Stomach (tissue), 9 donors: ENCODE results near the gene TRPV3. TPM values are rescaled to one million over a fixed set of nuclear protein-coding genes. Genes with fewer than 3 reads are reported as not detected.
A peak's percentile ranks its signal among the peaks of the same experiment; 100 is the strongest.

Source experiments
- DNase-seq, 2 donors: peaks; one replicate each; pipeline versions ENCODE4 v3.0.0 to v3.0.0-alpha.2; 2013 to 2019
- H3K27ac ChIP-seq, 5 donors: fragments of 200-600 bp in 4 of 5; sonication (generic) in 4 of 5; one replicate each; pipeline ENCODE4 v1.5.1; 2013 to 2019; ENCODE audit warnings: mild to moderate bottlenecking in 1 of 5, moderate library complexity in 1 of 5
- H3K27me3 ChIP-seq, 3 donors: fragments of 200-600 bp; sonication (generic); one replicate each; pipeline ENCODE4 v1.5.1; 2017 to 2019; ENCODE audit warnings: mixed run types in 1 of 3
- H3K36me3 ChIP-seq, 4 donors: fragments of 200-600 bp; sonication (generic); 1 replicate in 3 of 4; 2 replicates in 1 of 4; pipeline ENCODE4 v1.5.1; 2016 to 2019
- H3K4me1 ChIP-seq, 4 donors: fragments of 200-600 bp; sonication (generic); one replicate each; pipeline ENCODE4 v1.5.1; 2016 to 2019
- H3K4me3 ChIP-seq, 4 donors: fragments of 200-600 bp; sonication (generic) in 3 of 4; one replicate each; pipeline ENCODE4 v1.5.1; 2016 to 2019; ENCODE audit warnings: mild to moderate bottlenecking in 1 of 4
- H3K9me3 ChIP-seq, 4 donors: fragments of 200-600 bp; sonication (generic); one replicate each; pipeline ENCODE4 v1.5.1; 2016 to 2019
- EP300 ChIP-seq: sonication (generic); formaldehyde crosslinking; IDR thresholded peaks from one replicate; pipeline ENCODE4 v1.6.1; 2017; ENCODE audit warnings: antibody characterized with exemption
- POLR2A ChIP-seq, 4 donors: fragments of 450-650 bp; IDR thresholded peaks; one replicate each; pipeline ENCODE4 v1.6.1; 2016; ENCODE audit warnings: antibody characterized with exemption in 4 of 4, control low read depth in 2 of 4, mild to moderate bottlenecking in 1 of 4, moderate library complexity in 1 of 4
- POLR2AphosphoS5 ChIP-seq, 3 donors: sonication (generic); formaldehyde crosslinking; IDR thresholded peaks; one replicate each; pipeline ENCODE4 v1.6.1; 2016; ENCODE audit warnings: antibody characterized with exemption in 3 of 3
- WGBS, 5 donors: extraction: QIAGEN DNeasy Blood & Tissue Kit in 3 of 5; methylation state at CpG; one replicate each; pipeline versions ENCODE4 v1.1.5 to v1.1.7; 2013 to 2018; 5-methylcytosine and 5-hydroxymethylcytosine counted together
- intact Hi-C: fragments of 100-400 bp; cut with DNase I; formaldehyde crosslinking; loops from one replicate; pipeline ENCODE4 v1.15.1; 2023; ENCODE audit warnings: low total_unique reads
- polyA plus RNA-seq, 3 donors: library from polyadenylated mRNA; stranded (reverse); fragments of 200-250 nt; gene quantifications; one replicate each; pipeline ENCODE4 v1.2.3, GENCODE V29; 2013
- total RNA-seq, 5 donors: library from RNA; depleted of rRNA; stranded (reverse); fragments of >200 nt; gene quantifications; one replicate each; pipeline versions ENCODE4 v1.1.0 to v1.2.3, GENCODE V29; 2014 to 2016
- TF ChIP-seq, protein P1 (sequence below), 7 experiments: fragments of 450-650 bp in 4 of 7; fragments of 200-600 bp in 3 of 7; sonication (generic) in 3 of 7; IDR thresholded peaks; one replicate each; pipeline ENCODE4 v1.5.1; 2016 to 2019; ENCODE audit warnings: antibody characterized with exemption in 7 of 7, control low read depth in 2 of 7, mild to moderate bottlenecking in 1 of 7
- donor health status: healthy with polysubstance abuse.
- donor health status: Bipolar disorder and iron deficiency.
- donor health status: healthy.

Gene TRPV3
- total and polyA plus RNA-seq, 8 donors = under 0.01 to 6.7 (median 0.33) TPM; not detected in 1

- 53 to 74% (median 59%) methylated on average over 5 to 15 of the region's 15 CpGs for WGBS, 5 donors
- intact Hi-C loops = no loop called here
- Histone ChIP-seq H3K27me3 (peaks cover 0 to 53% (median 0%) of the 10 kb centered on the region in 3 donors), H3K4me3 (peak overlapping the region in 1 of 4 donors; percentile 10), H3K4me1 (peaks cover 8 to 19% (median 15%) of the 10 kb centered on the region in 4 donors), H3K36me3 (no peaks in the 10 kb centered on the region), H3K9me3 (no peaks in the 10 kb centered on the region), H3K27ac (no peak overlapping the region)
- TF ChIP-seq, protein P1, sequence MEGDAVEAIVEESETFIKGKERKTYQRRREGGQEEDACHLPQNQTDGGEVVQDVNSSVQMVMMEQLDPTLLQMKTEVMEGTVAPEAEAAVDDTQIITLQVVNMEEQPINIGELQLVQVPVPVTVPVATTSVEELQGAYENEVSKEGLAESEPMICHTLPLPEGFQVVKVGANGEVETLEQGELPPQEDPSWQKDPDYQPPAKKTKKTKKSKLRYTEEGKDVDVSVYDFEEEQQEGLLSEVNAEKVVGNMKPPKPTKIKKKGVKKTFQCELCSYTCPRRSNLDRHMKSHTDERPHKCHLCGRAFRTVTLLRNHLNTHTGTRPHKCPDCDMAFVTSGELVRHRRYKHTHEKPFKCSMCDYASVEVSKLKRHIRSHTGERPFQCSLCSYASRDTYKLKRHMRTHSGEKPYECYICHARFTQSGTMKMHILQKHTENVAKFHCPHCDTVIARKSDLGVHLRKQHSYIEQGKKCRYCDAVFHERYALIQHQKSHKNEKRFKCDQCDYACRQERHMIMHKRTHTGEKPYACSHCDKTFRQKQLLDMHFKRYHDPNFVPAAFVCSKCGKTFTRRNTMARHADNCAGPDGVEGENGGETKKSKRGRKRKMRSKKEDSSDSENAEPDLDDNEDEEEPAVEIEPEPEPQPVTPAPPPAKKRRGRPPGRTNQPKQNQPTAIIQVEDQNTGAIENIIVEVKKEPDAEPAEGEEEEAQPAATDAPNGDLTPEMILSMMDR (IDR thresholded peaks at IDR 0.05) = no peak
- no peak for TF ChIP-seq POLR2AphosphoS5 (IDR thresholded peaks at IDR 0.05)
- TF ChIP-seq POLR2A (IDR thresholded peaks at IDR 0.05) = no peak
- no peak for TF ChIP-seq EP300
- peak in 1 of 2 donors; percentile 48 for DNase-seq
Measured at GRCh38 chr17:3556916-3557767, 470 bp downstream of the TRPV3 start.

- Histone ChIP-seq H3K4me3 (no peak overlapping the region), H3K4me1 (peaks cover 8 to 19% (median 15%) of the 10 kb centered on the region in 4 donors), H3K27ac (no peak overlapping the region), H3K36me3 (no peaks in the 10 kb centered on the region), H3K27me3 (peaks cover 0 to 53% (median 0%) of the 10 kb centered on the region in 3 donors), H3K9me3 (no peaks in the 10 kb centered on the region)
- DNase-seq = no peak
- no peak for TF ChIP-seq EP300
- no peak for TF ChIP-seq POLR2A (IDR thresholded peaks at IDR 0.05)
- TF ChIP-seq, protein P1 (IDR thresholded peaks at IDR 0.05) = no peak
- TF ChIP-seq POLR2AphosphoS5 (IDR thresholded peaks at IDR 0.05) = no peak
- intact Hi-C loops = no loop called here
- 87 to 94% (median 90%) methylated on average over 13 to 19 of the region's 19 CpGs for WGBS, 5 donors
Measured at GRCh38 chr17:3556239-3556915, 1.2 kb downstream of the TRPV3 start.

DNA sequence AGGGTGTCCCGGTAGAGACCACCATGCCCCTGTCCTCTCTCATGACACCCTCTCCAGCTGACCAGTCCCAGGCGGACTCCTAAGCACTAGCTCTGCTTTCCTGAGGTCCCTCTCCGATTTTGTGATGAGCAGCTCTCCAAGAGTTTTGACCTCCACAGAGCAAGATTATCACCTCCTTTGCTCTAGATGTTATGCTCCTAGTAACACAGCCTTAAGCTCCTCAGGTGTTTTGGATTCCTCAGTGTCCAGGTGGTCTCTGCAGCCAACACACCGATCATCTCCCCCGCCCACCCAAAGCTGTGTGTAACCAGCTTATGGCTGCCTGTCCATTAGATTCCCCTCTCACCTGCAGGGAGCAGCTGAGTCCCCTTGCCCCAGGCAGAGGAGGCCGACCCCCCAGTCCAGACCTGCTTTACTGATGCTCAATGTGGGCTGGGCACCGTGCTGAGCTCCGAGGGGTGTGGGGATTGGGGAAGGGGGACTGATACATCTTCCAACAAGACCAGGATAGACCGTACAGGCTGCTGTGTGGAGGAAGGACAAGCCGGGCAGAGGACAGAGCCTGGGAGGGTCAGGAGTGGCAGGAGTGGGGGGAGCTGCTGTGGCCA is 2.3 kb downstream of the TRPV3 start:
- Histone ChIP-seq H3K36me3 (no peaks in the 10 kb centered on the region), H3K27ac (no peak overlapping the region), H3K4me1 (peaks cover 8 to 19% (median 15%) of the 10 kb centered on the region in 4 donors), H3K9me3 (no peaks in the 10 kb centered on the region), H3K4me3 (no peak overlapping the region), H3K27me3 (peaks cover 0 to 53% (median 0%) of the 10 kb centered on the region in 3 donors)
- TF ChIP-seq, protein P1 (IDR thresholded peaks at IDR 0.05) = no peak
- TF ChIP-seq EP300 (no peak), POLR2AphosphoS5 (IDR thresholded peaks at IDR 0.05) (no peak), POLR2A (IDR thresholded peaks at IDR 0.05) (no peak)
- no peak for DNase-seq
- intact Hi-C loops = no loop called here
- WGBS, 5 donors = 83 to 89% (median 85%) methylated on average over 10 of the region's 10 CpGs

GRCh38 chr17:3554440-3554839 is 3.2 kb downstream of the TRPV3 start:
- peaks cover 0 to 52% (median 0%) of the 10 kb centered on the region in 3 donors for H3K27me3 ChIP-seq
- peaks cover 8 to 19% (median 15%) of the 10 kb centered on the region in 4 donors for H3K4me1 ChIP-seq
- no peaks in the 10 kb centered on the region for H3K36me3 ChIP-seq
- DNase-seq = no peak
- intact Hi-C loops = no loop called here
- H3K27ac ChIP-seq = no peak overlapping the region
- TF ChIP-seq POLR2A (IDR thresholded peaks at IDR 0.05) (no peak), POLR2AphosphoS5 (IDR thresholded peaks at IDR 0.05) (no peak), EP300 (no peak)
- TF ChIP-seq, protein P1 (IDR thresholded peaks at IDR 0.05) = no peak
- H3K9me3 ChIP-seq = no peaks in the 10 kb centered on the region
- no peak overlapping the region for H3K4me3 ChIP-seq
- 83 to 96% (median 91%) methylated on average over 10 to 13 of the region's 13 CpGs for WGBS, 5 donors
